HepG2 (cell line): ENCODE results near the gene ARL3. TPM values are rescaled to one million over a fixed set of nuclear protein-coding genes. Genes with fewer than 3 reads are reported as not detected.
A peak's percentile ranks its signal among the peaks of the same experiment; 100 is the strongest.

Experiments used
- CBFB ChIP-seq: sonication (generic); formaldehyde crosslinking; IDR thresholded peaks from 2 replicates; pipeline ENCODE4 v1.4.0; 2020; ENCODE audit warnings: missing genetic modification reagents
- CREBL2 ChIP-seq: sonication (generic); formaldehyde crosslinking; IDR thresholded peaks from 2 replicates; pipeline ENCODE4 v1.8.1; 2023; ENCODE audit warnings: missing genetic modification reagents, mild to moderate bottlenecking, borderline replicate concordance
- MTF2 ChIP-seq: sonication (generic); formaldehyde crosslinking; IDR thresholded peaks from 2 replicates; pipeline ENCODE4 v1.5.0; 2020; ENCODE audit warnings: missing genetic modification reagents, borderline replicate concordance
- RXRA ChIP-seq: sonication (generic); formaldehyde crosslinking; IDR thresholded peaks from 2 replicates; pipeline ENCODE4 v1.5.1; 2020; ENCODE audit warnings: missing genetic modification reagents
- SAP130 ChIP-seq: IDR thresholded peaks from 2 replicates; pipeline ENCODE4 v1.6.1; 2016; ENCODE audit warnings: low read depth
- SKI ChIP-seq: fragments of 450-650 bp; IDR thresholded peaks from one replicate; pipeline ENCODE4 v1.6.1; 2018; ENCODE audit warnings: mild to moderate bottlenecking; ENCODE audit not compliant: partially characterized antibody
- SMAD3 ChIP-seq: sonication (generic); formaldehyde crosslinking; IDR thresholded peaks from 2 replicates; pipeline ENCODE4 v1.4.0; 2020; ENCODE audit warnings: missing genetic modification reagents
- SOX6 ChIP-seq, 2 experiments: fragments of 450-650 bp in 1 of 2; sonication (generic) in 1 of 2; formaldehyde crosslinking in 1 of 2; IDR thresholded peaks; 2 replicates each; pipeline versions ENCODE4 v1.4.0 to v1.6.1; 2017 to 2020; ENCODE audit warnings: antibody characterized with exemption in 1 of 2, mild to moderate bottlenecking in 1 of 2, missing genetic modification reagents in 1 of 2
- ZNF234 ChIP-seq: sonication (generic); formaldehyde crosslinking; conservative IDR thresholded peaks from 2 replicates; pipeline ENCODE4 v1.5.1; 2020; ENCODE audit warnings: mild to moderate bottlenecking, missing genetic modification reagents
- ZNF562 ChIP-seq: sonication (generic); formaldehyde crosslinking; IDR thresholded peaks from 2 replicates; pipeline ENCODE4 v1.8.0; 2022; ENCODE audit warnings: missing genetic modification reagents, borderline replicate concordance
- ZNF720 ChIP-seq: sonication (generic); formaldehyde crosslinking; IDR thresholded peaks from 2 replicates; pipeline ENCODE4 v1.4.0; 2020; ENCODE audit warnings: missing genetic modification reagents
- ZNF800 ChIP-seq: sonication (generic); formaldehyde crosslinking; IDR thresholded peaks from 2 replicates; pipeline ENCODE4 v1.4.0; 2020; ENCODE audit warnings: missing genetic modification reagents
- polyA plus RNA-seq, 8 experiments: library from polyadenylated mRNA; depleted of rRNA in 3 of 8; stranded (reverse) in 7 of 8; unstranded in 1 of 8; fragments of >200 nt; fragmentation: Illumina TruSeq in 4 of 8; extraction: Trizol in 4 of 8; gene quantifications; 2 replicates each; pipeline versions ENCODE4 v1.2.1 to v1.2.3, GENCODE V29; 2011 to 2016; ENCODE audit warnings: low read depth in 4 of 8, missing spikeins in 1 of 8, mixed read lengths in 1 of 8; ENCODE audit not compliant: insufficient read depth in 1 of 8
- total RNA-seq, 5 experiments: library from RNA; depleted of rRNA; stranded (reverse); fragments of >200 nt; fragmentation: Illumina TruSeq; extraction: Trizol; gene quantifications; 2 replicates each; pipeline ENCODE4 v1.2.3, GENCODE V29; 2016; ENCODE audit warnings: low read depth in 1 of 5
- TF ChIP-seq, protein P1 (sequence below): sonication (generic); formaldehyde crosslinking; IDR thresholded peaks from 2 replicates; pipeline ENCODE4 v1.4.0; 2020; ENCODE audit warnings: mild to moderate bottlenecking, missing genetic modification reagents, borderline replicate concordance
- TF ChIP-seq, protein P2 (sequence below): sonication (generic); formaldehyde crosslinking; IDR thresholded peaks from 2 replicates; pipeline ENCODE4 v1.4.0; 2020; ENCODE audit warnings: mild to moderate bottlenecking, missing genetic modification reagents
- TF ChIP-seq, protein P3 (sequence below): IDR thresholded peaks from 2 replicates; pipeline ENCODE4 v1.6.1; 2016

Gene ARL3
- total and polyA plus RNA-seq, 2 of the 13 experiments (the other 11 are each of a cell fraction or from before 2014, with no cell fraction given): 5.2 to 6.6 TPM

- TF ChIP-seq ZNF720 (CRISPR knock-in tag) (no peak), CREBL2 (CRISPR knock-in tag) (no peak), ZNF562 (CRISPR knock-in tag) (no peak), MTF2 (peak; percentile 39; the same call in 1 of the 2 replicates), SOX6 (IDR thresholded peaks at IDR 0.05) (no peak), SOX6 (CRISPR knock-in tag; IDR thresholded peaks at IDR 0.05) (peak; percentile 66), SAP130 (peak; percentile 68), CBFB (CRISPR knock-in tag) (0 out of 2 replicates have a peak, but pooled peaks have one; percentile 41), ZNF234 (0 out of 2 replicates have a peak, but pooled peaks have one; percentile 59), ZNF800 (no peak), RXRA (CRISPR knock-in tag) (peak; percentile 45), SMAD3 (CRISPR knock-in tag) (0 out of 2 replicates have a peak, but pooled peaks have one; percentile 40), SKI (no peak)
- TF ChIP-seq, protein P1, sequence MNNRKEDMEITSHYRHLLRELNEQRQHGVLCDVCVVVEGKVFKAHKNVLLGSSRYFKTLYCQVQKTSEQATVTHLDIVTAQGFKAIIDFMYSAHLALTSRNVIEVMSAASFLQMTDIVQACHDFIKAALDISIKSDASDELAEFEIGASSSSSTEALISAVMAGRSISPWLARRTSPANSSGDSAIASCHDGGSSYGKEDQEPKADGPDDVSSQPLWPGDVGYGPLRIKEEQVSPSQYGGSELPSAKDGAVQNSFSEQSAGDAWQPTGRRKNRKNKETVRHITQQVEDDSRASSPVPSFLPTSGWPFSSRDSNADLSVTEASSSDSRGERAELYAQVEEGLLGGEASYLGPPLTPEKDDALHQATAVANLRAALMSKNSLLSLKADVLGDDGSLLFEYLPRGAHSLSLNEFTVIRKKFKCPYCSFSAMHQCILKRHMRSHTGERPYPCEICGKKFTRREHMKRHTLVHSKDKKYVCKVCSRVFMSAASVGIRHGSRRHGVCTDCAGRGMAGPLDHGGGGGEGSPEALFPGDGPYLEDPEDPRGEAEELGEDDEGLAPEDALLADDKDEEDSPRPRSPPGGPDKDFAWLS (CRISPR knock-in tag): no peak
- TF ChIP-seq, protein P2, sequence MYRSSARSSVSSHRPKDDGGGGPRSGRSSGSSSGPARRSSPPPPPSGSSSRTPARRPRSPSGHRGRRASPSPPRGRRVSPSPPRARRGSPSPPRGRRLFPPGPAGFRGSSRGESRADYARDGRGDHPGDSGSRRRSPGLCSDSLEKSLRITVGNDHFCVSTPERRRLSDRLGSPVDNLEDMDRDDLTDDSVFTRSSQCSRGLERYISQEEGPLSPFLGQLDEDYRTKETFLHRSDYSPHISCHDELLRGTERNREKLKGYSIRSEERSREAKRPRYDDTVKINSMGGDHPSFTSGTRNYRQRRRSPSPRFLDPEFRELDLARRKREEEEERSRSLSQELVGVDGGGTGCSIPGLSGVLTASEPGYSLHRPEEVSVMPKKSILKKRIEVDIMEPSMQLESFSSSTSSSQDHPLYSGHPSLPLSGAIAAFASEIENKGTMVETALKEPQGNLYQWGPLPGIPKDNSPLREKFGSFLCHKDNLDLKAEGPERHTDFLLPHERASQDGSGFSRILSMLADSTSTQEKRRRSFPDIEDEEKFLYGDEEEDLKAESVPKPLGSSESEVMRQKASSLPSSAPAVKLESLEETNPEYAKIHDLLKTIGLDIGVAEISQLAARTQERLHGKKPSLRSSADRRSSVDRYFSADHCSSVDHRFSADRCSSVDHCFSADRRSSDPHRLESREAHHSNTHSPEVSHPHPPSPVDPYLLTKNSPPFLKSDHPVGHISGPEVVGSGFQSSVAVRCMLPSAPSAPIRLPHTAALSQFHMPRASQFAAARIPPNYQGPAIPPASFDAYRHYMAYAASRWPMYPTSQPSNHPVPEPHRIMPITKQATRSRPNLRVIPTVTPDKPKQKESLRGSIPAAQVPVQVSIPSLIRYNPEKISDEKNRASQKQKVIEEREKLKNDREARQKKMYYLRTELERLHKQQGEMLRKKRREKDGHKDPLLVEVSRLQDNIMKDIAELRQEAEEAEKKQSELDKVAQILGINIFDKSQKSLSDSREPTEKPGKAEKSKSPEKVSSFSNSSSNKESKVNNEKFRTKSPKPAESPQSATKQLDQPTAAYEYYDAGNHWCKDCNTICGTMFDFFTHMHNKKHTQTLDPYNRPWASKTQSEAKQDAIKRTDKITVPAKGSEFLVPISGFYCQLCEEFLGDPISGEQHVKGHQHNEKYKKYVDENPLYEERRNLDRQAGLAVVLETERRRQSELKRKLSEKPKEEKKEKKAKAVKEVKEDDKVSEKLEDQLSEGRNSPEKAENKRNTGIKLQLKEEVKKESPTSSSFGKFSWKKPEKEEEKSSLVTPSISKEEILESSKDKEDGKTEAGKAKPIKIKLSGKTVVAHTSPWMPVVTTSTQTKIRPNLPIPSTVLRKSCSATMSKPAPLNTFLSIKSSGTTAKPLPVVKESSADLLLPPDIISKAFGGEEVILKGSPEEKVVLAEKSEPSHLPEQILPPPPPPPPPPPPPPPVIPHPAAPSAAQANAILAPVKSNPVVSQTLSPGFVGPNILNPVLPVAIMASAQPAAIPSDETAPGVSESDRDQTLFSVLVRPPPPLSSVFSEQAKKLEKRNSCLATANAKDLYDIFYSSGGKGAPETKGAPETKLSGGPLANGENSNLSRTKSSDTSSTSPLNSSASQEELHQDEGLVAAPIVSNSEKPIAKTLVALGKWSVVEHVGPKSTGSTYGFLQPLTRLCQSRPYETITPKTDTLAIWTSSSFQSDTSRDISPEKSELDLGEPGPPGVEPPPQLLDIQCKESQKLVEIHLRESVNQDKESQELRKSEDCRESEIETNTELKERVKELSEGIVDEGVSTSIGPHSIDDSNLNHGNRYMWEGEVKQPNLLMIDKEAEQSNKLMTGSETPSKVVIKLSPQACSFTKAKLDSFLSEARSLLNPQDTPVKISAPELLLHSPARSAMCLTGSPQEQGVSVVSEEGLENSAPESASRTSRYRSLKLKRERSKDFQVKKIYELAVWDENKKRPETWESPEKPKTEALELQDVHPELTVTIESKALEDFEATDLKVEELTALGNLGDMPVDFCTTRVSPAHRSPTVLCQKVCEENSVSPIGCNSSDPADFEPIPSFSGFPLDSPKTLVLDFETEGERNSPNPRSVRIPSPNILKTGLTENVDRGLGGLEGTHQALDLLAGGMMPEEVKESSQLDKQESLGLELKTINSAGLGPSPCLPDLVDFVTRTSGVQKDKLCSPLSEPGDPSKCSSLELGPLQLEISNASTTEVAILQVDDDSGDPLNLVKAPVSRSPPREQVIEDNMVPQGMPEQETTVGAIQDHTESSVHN: no peak
- TF ChIP-seq, protein P3, sequence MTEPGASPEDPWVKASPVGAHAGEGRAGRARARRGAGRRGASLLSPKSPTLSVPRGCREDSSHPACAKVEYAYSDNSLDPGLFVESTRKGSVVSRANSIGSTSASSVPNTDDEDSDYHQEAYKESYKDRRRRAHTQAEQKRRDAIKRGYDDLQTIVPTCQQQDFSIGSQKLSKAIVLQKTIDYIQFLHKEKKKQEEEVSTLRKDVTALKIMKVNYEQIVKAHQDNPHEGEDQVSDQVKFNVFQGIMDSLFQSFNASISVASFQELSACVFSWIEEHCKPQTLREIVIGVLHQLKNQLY (CRISPR knock-in tag): no peak; the same call in 1 of the 2 replicates
Measured at GRCh38 chr10:102641880-102642735, 72.1 kb downstream of the ARL3 start (continued).
